ENCODE results near the gene ERC2.

DNA sequence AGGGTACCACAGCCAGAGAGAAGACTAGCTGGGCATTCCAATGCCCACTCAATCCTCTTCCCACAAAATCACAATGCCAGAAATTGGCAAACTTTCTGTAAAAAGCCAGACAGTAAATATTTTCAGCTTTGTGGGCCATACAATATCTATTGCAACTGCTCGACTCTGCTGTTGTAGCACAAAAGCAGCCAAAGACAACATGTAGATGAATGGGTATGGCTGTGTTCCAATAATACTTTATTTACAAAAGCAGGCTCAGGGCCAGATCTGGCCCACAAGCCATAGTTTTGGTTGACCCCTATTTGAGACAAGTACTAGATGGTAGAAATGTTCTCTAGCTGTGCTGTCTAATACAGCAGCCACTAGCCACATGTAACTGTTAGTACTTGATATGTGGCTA is 330.9 kb downstream of the ERC2 start:
- TF ChIP-seq POLR2A (IDR thresholded peaks at IDR 0.05; ENCODE audit: low read depth, low read length) (no peak), POLR2AphosphoS5 (IDR thresholded peaks at IDR 0.05; ENCODE audit: low read depth, low read length) (no peak)

Measured in GM12892 (cell line).